GM19324 (cell line): ENCODE measurements around the gene ATP8B3.

Source experiments
- ATAC-seq: cut with Tn5 transposase; IDR thresholded peaks from one replicate; pipeline ENCODE4 v1.9.1; 2021; ENCODE audit warnings: mild to moderate bottlenecking, moderate library complexity; ENCODE audit not compliant: unreplicated experiment, low FRiP score

ATP8B3 gene

DNA sequence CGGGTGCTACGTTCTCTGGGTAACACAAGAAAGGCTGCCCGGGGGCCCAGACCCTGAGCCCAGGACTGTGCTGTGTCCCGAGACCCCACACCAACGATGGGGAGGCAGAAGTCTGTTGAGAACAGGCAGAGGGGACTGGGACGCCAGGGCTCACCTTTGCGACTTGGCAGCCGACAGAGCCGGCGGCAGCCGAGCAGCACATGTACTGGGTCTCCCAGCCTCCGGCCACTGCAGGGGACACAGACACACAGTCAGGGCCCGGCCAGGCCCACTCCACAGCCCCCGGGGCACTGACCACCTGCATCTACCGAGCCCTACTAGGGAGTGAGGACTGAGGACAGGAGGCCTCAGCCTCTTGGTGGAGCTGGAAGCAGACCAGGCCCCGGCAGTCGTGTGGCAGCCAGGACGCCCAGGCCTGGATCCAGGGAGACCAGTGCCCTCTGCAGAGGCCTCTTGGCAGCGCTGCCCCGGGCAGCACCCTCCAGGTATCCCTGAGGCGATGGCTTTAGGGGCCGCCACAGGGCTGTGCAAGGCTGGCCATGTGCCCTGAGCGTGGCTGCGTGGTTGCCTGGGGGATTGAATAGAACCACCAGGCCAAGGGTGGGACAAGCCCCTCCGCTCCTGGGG, 5.6 kb upstream of the ATP8B3 start:
- ATAC-seq = no peak

DNA sequence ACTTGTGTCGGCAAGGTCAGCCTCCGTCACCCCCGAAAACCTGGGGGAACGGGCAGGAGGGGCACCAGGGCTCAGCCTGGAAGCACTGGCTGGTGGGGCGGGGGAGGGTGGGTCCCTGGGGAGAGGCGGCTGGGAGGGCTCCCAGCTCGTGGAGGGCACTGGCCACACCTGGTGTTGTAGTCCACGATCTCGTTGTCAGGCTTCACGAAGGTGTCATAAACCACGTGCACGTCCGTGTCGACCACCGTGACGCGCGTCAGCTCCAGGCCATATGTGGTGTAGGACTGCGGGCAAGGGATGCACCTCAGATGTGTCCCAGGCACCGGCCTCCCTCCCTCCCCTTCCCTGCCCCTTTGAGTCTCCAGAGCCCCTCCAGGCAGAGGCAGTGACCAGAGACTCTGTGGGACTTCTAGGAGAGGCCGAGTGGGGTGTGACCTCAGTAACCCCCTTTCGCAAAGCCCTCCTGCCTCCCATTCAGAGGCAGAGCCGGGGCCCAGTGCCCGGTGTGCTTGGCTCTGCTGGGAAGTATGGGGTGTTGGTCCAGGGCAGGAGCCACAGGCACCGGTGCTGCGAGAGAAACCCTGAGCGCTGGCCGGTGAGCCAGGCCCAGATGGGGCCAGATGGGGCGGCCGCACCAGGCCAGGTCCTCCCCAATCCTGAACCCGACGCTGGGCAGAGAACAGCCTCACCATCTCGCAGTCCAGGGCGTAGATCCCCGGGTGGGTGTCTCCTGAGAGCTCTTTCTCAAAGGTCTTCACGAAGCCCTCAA, 4.6 kb upstream of the ATP8B3 start:
- ATAC-seq = no peak

DNA sequence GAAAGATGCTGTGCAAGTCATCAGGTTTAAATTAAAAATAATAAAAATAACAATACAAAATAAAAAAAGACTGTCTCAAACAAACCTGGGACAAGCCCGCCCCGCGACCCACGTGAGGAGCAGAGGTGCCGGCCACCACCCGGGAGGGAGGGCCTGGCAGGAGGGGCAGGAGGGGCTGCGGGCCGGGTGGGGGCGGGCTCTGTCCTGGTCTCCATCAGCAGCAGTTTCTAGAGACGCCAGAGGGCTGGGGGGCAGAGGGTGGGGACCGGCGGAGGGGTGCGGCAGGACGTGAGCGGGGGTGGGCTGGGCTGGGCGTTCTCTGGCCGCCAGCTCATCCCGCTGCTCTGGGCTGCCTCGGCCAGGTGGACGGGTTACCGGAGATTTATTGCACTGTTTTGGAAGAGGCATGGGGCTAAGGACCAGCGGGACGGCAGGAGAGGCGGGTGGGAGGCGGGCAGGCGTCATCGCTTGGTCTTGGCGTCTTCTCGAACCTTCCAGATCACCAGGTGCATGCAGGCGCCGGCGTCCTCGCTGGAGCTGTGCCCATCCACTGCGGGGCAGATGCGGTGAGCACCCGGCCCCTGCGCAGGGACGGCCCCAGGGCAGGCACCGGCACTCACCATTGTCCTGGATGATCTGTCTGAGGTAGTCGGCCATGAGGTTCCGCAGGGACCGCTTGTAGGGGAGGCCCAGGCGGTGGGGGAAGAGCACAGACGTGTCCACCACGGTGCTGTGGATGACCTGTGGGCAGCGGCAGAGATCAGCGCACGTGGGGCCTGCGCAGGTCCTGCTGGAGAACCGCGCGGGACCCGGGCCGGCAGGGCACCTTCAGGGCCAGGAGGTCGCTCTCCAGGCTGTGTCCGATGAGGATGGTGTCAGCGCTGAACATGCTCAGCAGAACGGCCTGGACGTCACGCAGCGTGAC, 3.8 kb upstream of the ATP8B3 start:
- no peak for ATAC-seq

DNA sequence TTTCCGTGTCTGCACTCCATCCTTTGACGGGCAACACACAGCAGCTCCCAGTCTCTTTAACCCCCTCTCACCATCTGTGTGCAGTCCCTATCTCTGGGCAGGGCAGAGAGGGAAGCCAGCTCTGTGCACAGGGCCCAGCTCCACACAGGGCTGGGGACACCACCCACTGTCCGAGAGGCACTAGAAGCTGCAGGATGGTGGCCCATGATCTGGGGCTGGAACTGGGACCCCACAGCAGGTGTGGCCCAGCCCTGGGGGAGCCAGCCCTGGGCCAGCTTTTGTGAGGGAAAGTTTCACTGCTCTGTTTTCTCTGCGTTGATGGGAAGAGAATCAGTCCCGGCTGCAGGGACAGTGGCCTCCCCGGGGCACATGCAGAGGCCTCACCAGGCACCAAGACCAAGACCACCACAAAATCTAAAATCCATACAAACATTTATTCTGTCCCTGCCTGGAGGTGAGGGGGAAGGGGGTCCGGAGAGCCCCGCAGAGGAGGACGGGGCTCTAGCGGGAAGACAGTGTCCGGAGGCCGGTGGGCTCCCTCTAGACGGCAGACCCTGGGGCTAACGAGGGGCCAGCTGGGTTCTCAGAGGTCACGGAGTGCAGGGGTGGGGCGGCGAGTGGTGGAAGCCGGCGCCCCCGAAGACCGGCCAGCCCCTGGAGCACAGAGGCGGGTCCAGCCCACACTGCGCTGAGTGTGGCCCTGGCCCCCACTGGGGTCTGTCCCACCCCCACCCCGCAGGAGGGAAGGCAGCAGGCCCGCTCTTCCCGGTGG, 2.9 kb upstream of the ATP8B3 start:
- ATAC-seq = no peak

DNA sequence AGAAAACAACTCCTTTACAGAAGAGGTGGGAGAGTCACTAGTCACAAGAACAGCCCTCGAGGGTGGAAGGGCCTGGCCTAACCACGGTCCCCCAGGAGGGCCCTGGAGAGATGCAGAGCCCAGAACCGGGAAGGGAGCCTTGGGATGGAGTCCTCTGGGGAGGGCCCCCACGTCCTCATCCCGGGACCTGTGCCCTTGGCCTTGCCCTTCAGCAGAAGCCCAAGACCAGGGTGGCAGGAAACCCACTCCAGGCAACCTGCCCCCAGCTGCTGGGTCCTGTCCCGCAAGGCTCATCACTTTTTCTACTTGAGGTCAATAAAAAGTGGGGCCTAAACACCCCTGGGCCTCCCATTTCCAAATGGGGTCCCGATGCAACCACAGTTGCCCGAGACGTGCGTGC, 2.3 kb upstream of the ATP8B3 start:
- ATAC-seq = no peak

DNA sequence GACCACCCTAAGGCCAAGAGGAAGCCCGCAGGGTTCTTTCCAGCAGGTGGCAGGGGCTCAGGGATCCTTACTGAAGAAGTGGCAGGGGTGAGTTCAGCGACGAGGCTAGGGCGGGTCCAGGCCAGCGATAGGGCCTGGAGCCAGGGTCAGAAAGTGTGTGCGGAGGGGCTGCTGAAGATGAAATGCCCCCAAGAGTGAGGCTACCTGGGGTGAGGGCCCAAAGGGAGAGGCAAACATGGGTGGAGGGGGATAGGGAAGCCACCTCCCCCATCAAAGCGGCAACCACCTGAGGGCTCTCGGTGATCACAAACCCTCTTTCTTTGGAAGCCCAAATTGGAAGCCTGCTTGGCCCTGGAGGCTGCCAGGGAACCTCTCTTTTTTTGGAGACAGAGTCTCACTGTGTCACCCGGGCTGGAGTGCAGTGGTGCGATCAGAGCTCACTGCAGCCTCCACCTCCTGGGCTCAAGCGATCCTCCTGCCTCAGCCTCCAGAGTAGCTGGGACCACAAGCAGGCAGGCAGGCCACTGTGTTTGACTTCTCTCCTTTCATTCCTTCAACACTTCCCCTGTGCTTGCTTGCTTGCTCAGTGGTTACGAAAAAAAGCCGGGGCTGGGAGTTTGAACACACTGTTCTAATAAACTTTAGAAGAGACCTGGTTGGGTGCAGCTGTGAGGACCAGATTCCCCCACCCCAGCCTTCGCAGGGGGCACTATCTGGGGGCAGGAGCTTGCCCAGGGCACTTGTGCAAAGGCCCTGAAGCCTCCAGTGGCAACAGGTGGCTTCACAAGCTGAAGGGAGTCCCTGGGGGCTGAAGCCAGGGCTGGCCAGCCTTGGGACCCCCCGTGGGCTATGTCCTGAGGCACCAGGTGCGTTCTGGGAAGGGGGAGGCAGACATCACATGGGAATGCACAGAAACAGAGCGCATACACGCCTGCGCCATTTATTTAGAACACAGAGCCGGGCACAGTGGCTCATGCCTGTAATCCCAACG, 1.4 kb upstream of the ATP8B3 start:
- ATAC-seq = no peak

DNA sequence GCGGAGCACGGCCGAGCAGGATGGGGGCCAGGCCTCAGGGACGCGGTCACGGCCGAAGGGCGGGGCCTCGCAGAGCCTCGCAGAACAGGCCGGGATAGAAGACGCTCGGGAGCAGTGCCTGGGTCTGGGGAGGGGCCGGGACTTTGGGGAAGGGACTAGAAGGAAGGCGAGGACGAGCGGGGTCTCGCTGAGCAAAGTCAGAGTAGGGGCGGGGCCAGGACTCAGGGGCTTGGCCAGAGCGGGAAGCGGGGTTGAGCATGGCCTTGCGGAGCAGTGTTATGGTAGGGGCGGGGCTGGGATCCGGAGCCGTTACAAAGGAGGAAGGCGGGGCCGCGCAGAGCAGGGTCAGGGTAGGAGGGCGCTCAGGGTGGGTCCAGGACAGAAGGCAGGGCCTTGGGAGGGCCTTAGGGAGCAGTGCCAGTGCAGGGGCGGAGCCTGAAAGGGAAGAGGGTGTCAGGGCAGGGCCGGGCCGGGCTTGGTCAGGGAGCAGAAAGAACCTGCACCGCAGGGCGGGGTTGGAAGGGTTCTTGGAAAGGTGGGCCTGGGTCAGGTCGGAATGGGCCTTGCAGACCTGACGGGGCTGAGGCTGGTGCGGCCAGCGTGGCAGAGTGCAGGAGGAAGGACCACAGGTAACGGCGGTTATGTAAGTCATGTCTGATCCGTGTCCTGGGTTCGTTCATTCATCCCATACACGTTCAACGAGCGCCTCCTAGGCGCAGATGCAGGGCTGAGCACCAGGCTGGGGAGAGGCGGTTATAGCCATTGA, 533 bp upstream of the ATP8B3 start:
- peak; percentile 83 for ATAC-seq

DNA sequence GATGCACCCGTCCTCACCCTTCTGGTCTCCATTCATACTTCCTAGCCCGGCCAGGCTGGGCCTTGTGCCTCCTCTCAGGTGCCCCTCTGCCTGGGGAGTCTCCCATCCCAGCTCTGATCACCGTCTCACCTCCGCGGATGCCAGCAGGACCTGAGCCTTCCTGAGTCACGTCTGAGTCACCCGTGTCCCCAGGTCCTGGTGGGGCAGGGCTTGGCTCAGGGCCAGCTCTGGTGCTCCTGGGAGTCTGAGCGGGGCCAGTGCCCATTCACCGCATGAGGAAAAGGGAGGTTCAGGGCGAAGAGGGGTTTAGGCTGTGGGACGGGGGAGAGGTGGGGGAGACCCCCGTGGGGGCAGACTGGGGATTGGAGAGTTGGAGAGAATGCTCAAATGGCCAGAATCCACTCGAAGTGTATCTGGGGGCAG, 593 bp downstream of the ATP8B3 start:
- ATAC-seq = no peak

DNA sequence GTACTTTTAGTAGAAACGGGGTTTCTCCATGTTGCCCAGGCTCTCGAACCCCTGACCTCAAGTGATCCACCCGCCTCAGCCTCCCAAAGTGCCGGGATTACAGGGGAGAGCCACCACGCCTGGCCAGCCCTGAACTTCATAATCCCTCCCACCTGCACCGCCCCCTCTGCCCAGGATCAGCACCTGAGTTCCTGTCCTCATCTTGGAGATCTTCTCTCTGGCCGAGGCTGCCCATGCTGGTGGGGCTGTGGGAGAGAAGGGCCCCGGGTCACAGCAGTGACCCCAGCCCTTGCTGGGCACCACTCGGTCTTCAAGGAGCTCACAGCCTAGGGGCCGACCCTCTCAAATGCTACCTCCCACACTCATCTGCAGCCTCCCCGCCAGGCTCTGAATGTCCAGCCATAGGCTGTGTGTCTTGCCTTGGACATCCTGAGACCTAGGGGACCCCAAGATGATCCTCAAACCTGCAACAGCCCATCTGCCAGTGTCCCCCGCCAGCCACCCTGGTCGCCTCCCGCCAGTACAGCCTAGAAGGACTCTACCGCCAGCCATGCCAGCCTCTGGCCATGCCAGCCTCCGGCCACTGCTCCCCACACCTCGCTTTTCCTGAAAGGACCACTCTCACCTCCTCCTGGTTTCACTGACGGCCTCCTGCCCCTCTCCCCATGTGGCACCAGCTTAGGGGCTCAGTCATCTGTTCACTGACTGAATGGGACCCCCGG, 1.5 kb downstream of the ATP8B3 start:
- no peak for ATAC-seq

DNA sequence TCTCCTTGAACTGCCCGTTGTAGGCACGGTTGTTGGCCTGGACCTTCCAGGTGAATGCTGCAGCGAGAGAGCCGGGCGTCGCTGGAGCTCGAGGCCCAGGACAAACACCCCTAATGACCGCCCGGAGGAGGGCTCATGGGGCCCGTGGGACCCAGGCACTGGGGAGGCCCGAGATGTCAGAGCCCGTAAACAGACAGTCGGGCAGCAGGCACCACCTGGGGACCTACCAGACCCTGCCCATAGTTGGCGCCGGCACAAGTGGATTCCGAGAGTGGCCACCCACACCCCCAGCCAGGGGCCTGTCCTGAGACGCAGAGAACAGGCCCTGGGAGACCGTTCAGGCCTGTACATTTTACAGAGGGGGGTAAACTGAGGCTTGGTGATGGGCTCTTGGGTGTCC, 2.4 kb downstream of the ATP8B3 start:
- ATAC-seq = no peak

DNA sequence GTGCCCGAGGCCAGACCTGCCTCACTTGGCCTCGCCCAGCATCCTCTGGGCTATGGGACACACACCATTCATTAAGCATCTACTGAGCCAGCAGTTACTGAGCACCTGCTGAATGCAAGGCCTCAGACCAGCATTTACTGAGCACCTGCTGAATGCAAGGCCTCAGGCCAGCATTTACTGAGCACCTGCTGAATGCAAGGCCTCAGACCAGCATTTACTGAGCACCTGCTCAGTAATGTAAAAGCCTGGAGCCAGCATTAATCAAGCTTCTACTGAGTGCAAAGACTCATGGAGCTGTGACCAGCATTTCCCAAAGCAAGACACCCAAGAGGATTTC, 3.7 kb downstream of the ATP8B3 start:
- no peak for ATAC-seq

DNA sequence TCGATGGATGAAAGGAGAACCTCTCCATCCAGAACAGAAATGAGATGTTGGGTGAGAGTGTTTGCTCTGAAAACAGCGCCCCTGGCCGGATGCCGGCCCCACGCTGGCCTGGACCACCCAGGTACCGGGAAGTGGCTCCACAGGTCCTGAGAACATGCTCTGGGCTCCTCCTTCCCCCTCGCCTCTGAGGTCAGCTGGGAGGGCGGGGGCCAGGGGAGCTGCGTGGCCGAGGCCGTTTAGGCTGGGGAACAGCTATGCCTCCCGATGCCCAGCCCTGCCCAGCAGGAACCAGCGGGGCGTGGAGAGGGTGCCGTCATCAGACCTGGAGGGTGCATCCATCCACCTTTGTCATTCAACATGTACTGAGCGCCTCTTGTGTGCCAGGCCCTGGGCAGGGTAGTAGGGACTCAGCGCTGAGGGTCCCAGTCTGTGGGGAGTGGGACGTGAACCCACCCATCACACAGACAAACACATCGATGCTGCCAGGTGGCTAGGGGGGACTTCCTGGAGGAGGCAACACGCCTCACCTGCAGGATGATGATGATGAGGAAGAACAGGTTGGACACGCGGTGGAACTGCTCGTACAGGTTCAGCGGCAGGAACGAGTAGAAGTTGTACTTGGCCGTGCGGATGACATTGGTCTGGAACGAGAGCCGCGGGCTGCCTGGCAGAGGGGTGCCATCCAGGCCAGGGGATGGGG, 4.2 kb downstream of the ATP8B3 start:
- ATAC-seq = no peak

DNA sequence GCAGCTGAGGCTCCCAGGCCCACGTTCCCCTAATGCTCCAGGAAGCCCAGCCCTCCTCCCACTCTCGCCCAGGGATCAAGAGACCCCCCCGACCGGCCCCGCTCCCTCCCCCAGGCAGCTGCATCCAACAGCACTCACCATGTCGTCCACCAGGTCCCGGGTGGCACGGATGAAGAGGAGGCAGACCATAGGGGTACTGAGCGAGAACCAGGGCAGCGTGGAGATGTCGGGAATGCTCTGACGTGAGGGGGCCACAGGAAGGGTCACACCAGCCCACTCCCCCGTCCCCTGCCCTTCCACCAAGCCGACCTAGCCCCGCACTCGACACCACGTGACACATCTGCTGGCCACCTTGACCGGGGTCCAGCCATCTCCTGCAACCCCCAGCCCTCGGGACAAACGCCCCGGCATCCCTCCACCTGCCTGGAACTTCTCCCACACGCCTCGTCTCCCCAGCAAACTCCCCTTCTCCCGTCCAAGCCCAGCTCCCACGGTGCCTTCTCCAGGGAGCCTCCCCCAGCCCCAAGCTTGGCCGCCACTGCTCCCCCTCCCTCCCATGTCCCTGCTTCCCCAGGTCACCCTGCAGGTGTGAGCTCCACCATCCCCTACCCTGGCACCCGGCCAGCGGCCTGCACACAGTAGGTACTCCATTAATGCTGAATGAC, 4.9 kb downstream of the ATP8B3 start:
- ATAC-seq = no peak

DNA sequence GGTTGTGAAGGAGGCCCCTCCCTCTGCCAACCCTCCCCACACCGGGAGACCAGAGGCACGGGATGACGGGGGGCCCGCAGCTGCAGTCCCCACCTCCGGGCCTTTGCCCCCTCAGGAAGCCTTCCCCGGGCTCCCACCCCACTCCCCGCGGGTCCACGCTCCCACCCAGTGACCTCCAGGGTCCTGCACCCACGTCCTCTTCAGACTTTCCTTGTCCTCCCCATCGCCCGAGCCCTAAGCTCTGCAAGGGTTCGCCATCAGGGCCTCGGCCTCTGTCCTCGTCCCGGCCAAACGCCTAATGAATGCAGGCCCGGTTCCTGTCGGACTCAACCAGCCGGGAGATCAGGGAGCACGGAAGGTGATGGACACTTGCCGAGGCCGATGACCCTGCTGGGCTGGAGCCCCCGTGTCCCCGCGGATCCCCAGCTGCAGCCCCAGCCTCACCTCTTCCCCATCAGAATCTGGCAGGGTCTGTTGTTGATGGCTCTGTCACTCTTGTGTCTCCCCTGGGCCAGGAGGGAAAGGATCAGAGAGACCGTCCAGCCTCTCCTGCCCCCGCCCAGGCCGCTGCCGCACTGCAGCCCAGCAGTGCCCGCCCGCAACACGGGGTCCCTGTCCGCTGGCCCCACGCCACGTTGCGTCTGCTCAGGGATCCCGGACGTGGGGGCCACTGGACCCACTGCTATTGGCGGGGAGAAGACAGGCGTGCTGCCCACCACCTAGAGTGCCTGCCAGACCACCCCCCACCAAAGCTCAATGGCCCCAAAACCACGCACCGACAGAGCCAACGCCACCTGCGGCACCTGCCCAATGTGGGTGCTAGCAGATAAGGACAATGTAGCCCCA, 5.7 kb downstream of the ATP8B3 start:
- ATAC-seq = no peak

DNA sequence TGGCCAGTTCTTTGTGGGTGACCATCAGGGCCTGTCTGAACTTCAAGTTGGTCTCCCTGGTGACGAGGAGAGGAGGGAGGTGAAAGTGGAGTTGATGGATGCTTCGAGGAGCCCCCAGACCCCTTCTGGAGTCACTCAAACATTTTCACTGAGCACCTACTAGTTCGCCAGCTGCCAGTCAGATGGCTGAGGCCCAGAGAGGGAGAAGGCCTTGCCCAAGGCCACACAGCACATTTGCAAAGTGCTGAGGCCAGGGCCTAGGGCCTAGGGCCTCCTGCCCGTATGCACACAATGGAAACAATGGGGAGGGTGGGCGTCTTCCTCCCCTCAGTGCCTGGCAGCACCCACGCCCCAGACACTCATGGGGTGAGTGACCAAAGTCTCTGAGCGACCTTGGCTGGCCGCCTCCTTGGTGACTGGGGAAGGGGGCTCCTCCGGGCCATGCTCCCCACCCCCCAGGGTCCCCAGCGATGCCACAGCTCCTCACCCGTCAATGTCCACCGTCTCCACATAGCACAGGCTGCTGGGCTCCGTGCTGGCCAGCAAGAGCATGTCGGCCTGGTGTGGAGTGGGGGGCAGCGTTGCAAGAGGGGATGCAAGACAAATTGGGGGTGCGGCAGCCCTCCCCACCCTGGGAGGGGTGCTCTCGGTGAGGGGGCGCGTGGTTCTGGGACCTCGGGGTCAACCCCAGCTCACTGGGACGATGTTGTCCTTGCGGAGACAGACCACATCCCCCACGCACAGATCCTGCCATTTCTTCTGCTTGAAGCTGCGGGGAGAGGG, 6.5 kb downstream of the ATP8B3 start:
- ATAC-seq = no peak
